HG03025 (cell line): ENCODE measurements around the gene CRHBP.

ENCODE experiments used
- ATAC-seq: cut with Tn5 transposase; IDR thresholded peaks from one replicate; pipeline ENCODE4 v1.9.1; 2021; ENCODE audit warnings: mild to moderate bottlenecking, moderate library complexity; ENCODE audit not compliant: unreplicated experiment, low FRiP score

The CRHBP gene

DNA sequence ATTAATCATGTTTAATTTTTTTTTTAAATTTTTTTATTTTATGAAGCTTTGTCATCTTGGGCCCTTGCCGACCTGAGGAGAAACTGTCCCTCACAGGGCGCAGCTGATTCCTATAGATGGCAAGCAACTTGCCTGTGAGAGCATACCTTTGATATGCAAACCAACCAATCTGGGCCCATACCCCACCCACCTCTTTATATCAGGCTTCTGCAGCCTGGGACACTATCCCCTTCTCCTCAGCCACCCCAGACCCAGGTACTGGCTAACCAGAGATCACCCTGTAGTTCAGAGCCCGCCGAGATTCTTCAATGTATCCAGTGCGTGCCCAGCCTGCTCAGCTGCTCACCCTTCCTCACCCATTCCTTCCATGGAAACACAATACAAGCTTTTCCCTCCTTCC lies 58.7 kb downstream of the CRHBP start:
- ATAC-seq = no peak

DNA sequence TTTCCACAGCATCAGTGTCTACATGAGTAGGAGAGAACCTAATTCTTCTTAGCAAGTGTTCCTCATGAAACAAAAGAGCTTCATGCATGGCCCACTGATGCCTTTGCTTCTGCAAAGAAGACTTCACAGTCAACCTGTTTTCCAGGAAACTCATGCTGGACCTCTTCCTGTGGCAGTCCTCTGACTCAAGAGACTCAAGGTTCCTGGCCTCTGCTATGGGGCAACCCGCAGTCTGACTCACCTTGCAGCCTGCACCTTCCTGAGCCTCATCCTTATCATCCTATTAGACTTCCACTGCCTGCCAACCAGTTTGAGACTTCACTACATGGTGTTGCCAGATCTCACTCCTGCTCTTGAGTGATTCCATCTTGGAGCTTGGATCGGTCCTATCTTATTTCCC lies 59.8 kb downstream of the CRHBP start:
- no peak for ATAC-seq

DNA sequence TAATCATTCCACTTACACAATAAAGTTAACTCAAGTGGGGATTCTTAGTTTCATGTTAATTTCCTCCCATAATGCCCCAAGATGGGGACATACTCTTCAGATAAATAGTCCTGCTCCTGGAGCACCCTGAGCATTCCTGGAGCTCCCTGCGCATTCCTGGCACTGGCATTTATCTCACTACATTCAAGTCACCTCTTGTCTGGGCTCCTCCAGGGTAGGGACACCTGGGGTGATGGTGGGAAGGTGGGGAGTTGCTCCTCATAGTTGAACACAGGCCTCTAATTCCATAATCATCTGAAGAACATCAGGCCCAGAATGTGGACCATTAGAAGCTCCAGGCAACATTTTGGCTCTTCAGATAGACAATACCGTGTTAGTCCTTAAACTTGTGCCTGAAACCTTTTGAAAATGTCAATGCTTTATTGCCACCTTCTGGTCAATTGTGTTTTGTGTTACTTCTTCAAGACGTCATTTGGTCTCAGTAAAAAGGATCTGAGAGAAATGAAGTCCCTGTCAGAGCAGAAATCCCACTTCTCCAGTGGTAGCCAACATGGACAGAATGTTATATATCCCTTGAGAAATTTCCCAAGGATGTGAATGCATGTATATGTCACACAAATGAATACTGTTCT lies 63.2 kb downstream of the CRHBP start:
- ATAC-seq = no peak

DNA sequence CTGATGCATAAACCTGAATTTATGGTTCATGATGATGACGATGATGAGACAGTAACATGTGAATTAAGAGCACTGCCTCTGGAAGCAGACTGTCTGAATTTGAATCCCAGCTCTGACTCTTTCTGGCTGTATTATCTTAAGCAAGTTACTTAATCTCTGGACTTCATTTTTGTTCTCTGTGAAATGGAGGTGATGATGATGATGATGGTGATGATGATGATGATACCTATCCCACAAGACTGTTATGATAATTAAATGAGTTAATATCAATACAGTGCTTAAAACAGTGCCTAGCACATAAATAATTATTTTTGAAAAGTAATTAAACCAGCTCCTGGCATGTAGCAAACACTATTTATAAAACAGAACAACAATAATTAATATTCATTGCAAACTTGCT lies 64.1 kb downstream of the CRHBP start:
- no peak for ATAC-seq

DNA sequence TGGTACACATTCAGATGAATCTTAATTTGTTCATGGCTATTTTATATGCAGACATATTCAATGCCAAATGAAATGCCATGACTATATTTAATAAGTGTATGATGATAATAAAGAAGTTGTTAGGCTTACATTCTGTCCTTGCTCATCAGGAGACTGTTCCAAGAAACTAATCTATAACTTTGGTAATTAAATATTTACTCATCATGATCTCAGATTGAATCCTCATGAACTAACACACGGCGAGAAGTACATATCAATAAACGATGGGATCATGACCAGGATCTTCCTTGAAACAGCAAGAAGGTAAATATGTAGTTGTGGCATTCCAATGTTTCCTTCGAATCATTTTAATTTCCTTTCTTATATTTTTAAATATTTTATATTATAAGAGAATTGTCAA lies 64.8 kb downstream of the CRHBP start:
- no peak for ATAC-seq
